ENCODE measurements around the gene PALLD. TPM values are rescaled to one million over a fixed set of nuclear protein-coding genes. Genes with fewer than 3 reads are reported as not detected.

PALLD gene
- total RNA-seq, 1 experiment from 2014 or later = 166 TPM

GRCh38 chr4:168928875-168929274 lies 432.0 kb downstream of the PALLD start:
- ChIA-PET RAD21 (ENCODE audit: low non-redundant PET in 1 of 2, low total read pairs in 2 of 2, uncharacterized antibody in 2 of 2, unreplicated experiment in 2 of 2) (no interaction called here), POLR2A (interaction anchor here (0.6 to 1.4 kb wide), 2 partner anchors 81 to 684 kb away, joined by 3 to 4 read pairs; partner anchors contain the start of genes CBR4 and NEK1), CTCF (no interaction called here)
- intact Hi-C loops (cut with micrococcal nuclease) = no loop called here
- TF ChIP-seq EZH2 (IDR thresholded peaks at IDR 0.05) (no peak), CEBPB (IDR thresholded peaks at IDR 0.05; ENCODE audit: low read depth) (no peak), EGR1 (IDR thresholded peaks at IDR 0.05; ENCODE audit: low read depth) (no peak), SIN3A (IDR thresholded peaks at IDR 0.05; ENCODE audit: low read depth) (no peak), CBX3 (IDR thresholded peaks at IDR 0.05; ENCODE audit: low read depth) (no peak), POLR2A (IDR thresholded peaks at IDR 0.05; ENCODE audit: borderline replicate concordance, extremely low read depth, insufficient read depth, insufficient read length) (no peak), CTCF (IDR thresholded peaks at IDR 0.05 in 2 of 3, conservative IDR thresholded peaks at IDR 0.05 in 1 of 3; ENCODE audit: borderline replicate concordance in 1 of 3, insufficient read depth in 1 of 3, low read depth in 2 of 3, low read length in 2 of 3) (no peak)
- H3K79me2 ChIP-seq (ENCODE audit: insufficient read depth, low read length) = no peaks in the 10 kb centered on the region; the same call in 1 of the 2 replicates
- H3K4me2 ChIP-seq (ENCODE audit: low read length) = no peak overlapping the region
- no peaks in the 10 kb centered on the region; a peak in 1 of 4 replicates for H3K9me3 ChIP-seq (ENCODE audit: control insufficient read depth in 1 of 2, insufficient read depth in 1 of 2, low read depth in 1 of 2, low read length in 2 of 2)
- no TSS peak for BruUV-seq (replicated peaks)
- peaks cover 36 to 44% of the 10 kb centered on the region in 2 experiments for H3K36me3 ChIP-seq (ENCODE audit: control insufficient read depth in 1 of 2, insufficient read depth in 2 of 2, low read length in 2 of 2)
- no peak overlapping the region for H3K9ac ChIP-seq (ENCODE audit: low read length)
- no peak overlapping the region for H3K27ac ChIP-seq (ENCODE audit: low read depth, low read length)
- H2AFZ ChIP-seq (ENCODE audit: low read depth, low read length, poor library complexity, severe bottlenecking) = no peak overlapping the region
- DNase-seq (ENCODE audit: low read depth, low spot score) = no peak
- H3K4me1 ChIP-seq (ENCODE audit: control insufficient read depth in 1 of 2, insufficient read depth in 2 of 2, low read length in 2 of 2) = no peaks in the 10 kb centered on the region
- H3K27me3 ChIP-seq (ENCODE audit: insufficient read depth, low read length) = no peaks in the 10 kb centered on the region
- H3K4me3 ChIP-seq (replicated peaks in 1 of 2; ENCODE audit: low read depth in 1 of 2, low read length in 2 of 2) = no peak overlapping the region
- H3K9me2 ChIP-seq (ENCODE audit: insufficient read depth) = no peaks in the 10 kb centered on the region
- H4K20me1 ChIP-seq (ENCODE audit: insufficient read depth) = no peaks in the 10 kb centered on the region
- no peak for ATAC-seq

- TF ChIP-seq EGR1 (IDR thresholded peaks at IDR 0.05; ENCODE audit: low read depth) (no peak), CBX3 (IDR thresholded peaks at IDR 0.05; ENCODE audit: low read depth) (no peak), FOSL1 (IDR thresholded peaks at IDR 0.05; ENCODE audit: low read depth) (no peak), EZH2 (IDR thresholded peaks at IDR 0.05) (no peak), ZBTB33 (IDR thresholded peaks at IDR 0.05; ENCODE audit: extremely low read depth, insufficient replicate concordance, low read length) (no peak), CEBPB (IDR thresholded peaks at IDR 0.05; ENCODE audit: low read depth) (no peak), ZNF274 (IDR thresholded peaks at IDR 0.05; ENCODE audit: low read depth, low read length) (no peak), RAD21 (IDR thresholded peaks at IDR 0.05; ENCODE audit: low read depth) (no peak)
- Histone ChIP-seq H3K4me2 (ENCODE audit: low read length) (no peak overlapping the region), H3K4me3 (replicated peaks in 1 of 2; ENCODE audit: low read depth in 1 of 2, low read length in 2 of 2) (no peak overlapping the region), H2AFZ (ENCODE audit: low read depth, low read length, poor library complexity, severe bottlenecking) (no peak overlapping the region), H4K20me1 (ENCODE audit: insufficient read depth) (no peaks in the 10 kb centered on the region), H3K27me3 (ENCODE audit: insufficient read depth, low read length) (no peaks in the 10 kb centered on the region), H3K79me2 (ENCODE audit: insufficient read depth, low read length) (no peaks in the 10 kb centered on the region; the same call in 1 of the 2 replicates), H3K9me3 (ENCODE audit: control insufficient read depth in 1 of 2, insufficient read depth in 1 of 2, low read depth in 1 of 2, low read length in 2 of 2) (no peaks in the 10 kb centered on the region; a peak in 1 of 4 replicates), H3K36me3 (ENCODE audit: control insufficient read depth in 1 of 2, insufficient read depth in 2 of 2, low read length in 2 of 2) (peaks cover 21 to 29% of the 10 kb centered on the region in 2 experiments), H3K27ac (ENCODE audit: low read depth, low read length) (no peak overlapping the region), H3K9me2 (ENCODE audit: insufficient read depth) (no peaks in the 10 kb centered on the region), H3K9ac (ENCODE audit: low read length) (no peak overlapping the region), H3K4me1 (ENCODE audit: control insufficient read depth in 1 of 2, insufficient read depth in 2 of 2, low read length in 2 of 2) (no peaks in the 10 kb centered on the region)
- no TSS peak for BruUV-seq (replicated peaks)
- intact Hi-C loops (cut with micrococcal nuclease) = no loop called here
- ChIA-PET CTCF (no interaction called here), POLR2A (no interaction called here), RAD21 (ENCODE audit: low non-redundant PET in 1 of 2, low total read pairs in 2 of 2, uncharacterized antibody in 2 of 2, unreplicated experiment in 2 of 2) (no interaction called here)
- ATAC-seq (peak; percentile 33), DNase-seq (ENCODE audit: low read depth, low spot score) (no peak)
Observed at GRCh38 chr4:168930413-168931196, 433.8 kb downstream of the PALLD start.
